Trophoblast cell (in vitro differentiated cells and primary cell): ENCODE data around the gene YY1AP1.
A peak's percentile ranks its signal among the peaks of the same experiment; 100 is the strongest.
"Not testable (repeated sequence)": the region's sequence is repeated elsewhere in the genome, so short reads cannot be mapped to it uniquely, and the experiment has no call there.

Experiments
- DNase-seq, 2 donors: peaks; one replicate each; pipeline ENCODE4 v3.0.0-alpha.2; 2016
- H2AFZ ChIP-seq: 2 replicates; pipeline ENCODE4 v1.6.1; 2013; ENCODE audit warnings: low read length, moderate library complexity, mild to moderate bottlenecking; ENCODE audit not compliant: insufficient read depth, poor library complexity
- H2AK5ac ChIP-seq: 2 replicates; pipeline ENCODE4 v1.6.1; 2013; ENCODE audit warnings: mild to moderate bottlenecking, low read length
- H2BK120ac ChIP-seq: 2 replicates; pipeline ENCODE4 v1.6.1; 2013; ENCODE audit warnings: low read length, mild to moderate bottlenecking, moderate library complexity; ENCODE audit not compliant: insufficient read depth, poor library complexity
- H2BK12ac ChIP-seq: 2 replicates; pipeline ENCODE4 v1.6.1; 2013; ENCODE audit warnings: mild to moderate bottlenecking, low read length, moderate library complexity
- H2BK5ac ChIP-seq: 2 replicates; pipeline ENCODE4 v1.6.1; 2013; ENCODE audit warnings: low read length, low read depth, moderate library complexity, mild to moderate bottlenecking; ENCODE audit not compliant: poor library complexity
- H3K14ac ChIP-seq: 2 replicates; pipeline ENCODE4 v1.6.1; 2013; ENCODE audit warnings: mild to moderate bottlenecking, low read length
- H3K18ac ChIP-seq: 2 replicates; pipeline ENCODE4 v1.6.1; 2013; ENCODE audit warnings: mild to moderate bottlenecking, low read length
- H3K23ac ChIP-seq: 2 replicates; pipeline ENCODE4 v1.6.1; 2013; ENCODE audit warnings: low read length
- H3K27ac ChIP-seq: 2 replicates; pipeline ENCODE4 v1.5.1; 2013; ENCODE audit warnings: low read depth, mild to moderate bottlenecking, inconsistent platforms, low read length, moderate library complexity
- H3K27me3 ChIP-seq: 2 replicates; pipeline ENCODE4 v1.6.1; 2013; ENCODE audit warnings: inconsistent platforms, mild to moderate bottlenecking, low read length, moderate library complexity; ENCODE audit not compliant: insufficient read depth
- H3K36me3 ChIP-seq, 2 experiments: 1 replicate in 1 of 2; 2 replicates in 1 of 2; pipeline ENCODE4 v1.6.1; 2013; ENCODE audit warnings: low read length in 2 of 2, mild to moderate bottlenecking in 2 of 2, moderate library complexity in 1 of 2; ENCODE audit not compliant: insufficient read depth in 2 of 2, control insufficient read depth in 1 of 2
- H3K4ac ChIP-seq: 2 replicates; pipeline ENCODE4 v1.6.1; 2013; ENCODE audit warnings: low read depth, mild to moderate bottlenecking, low read length, moderate library complexity
- H3K4me1 ChIP-seq, 2 experiments: 1 replicate in 1 of 2; 2 replicates in 1 of 2; pipeline ENCODE4 v1.6.1; 2013; ENCODE audit warnings: low read length in 2 of 2, mild to moderate bottlenecking in 2 of 2, moderate library complexity in 1 of 2; ENCODE audit not compliant: insufficient read depth in 2 of 2, control insufficient read depth in 1 of 2
- H3K4me2 ChIP-seq: 2 replicates; pipeline ENCODE4 v1.6.1; 2013; ENCODE audit warnings: inconsistent platforms, mild to moderate bottlenecking, low read length, moderate library complexity
- H3K4me3 ChIP-seq: 2 replicates; pipeline ENCODE4 v1.5.1; 2013; ENCODE audit warnings: mild to moderate bottlenecking, low read depth, low read length, inconsistent platforms
- H3K79me1 ChIP-seq: one replicate; pipeline ENCODE4 v1.6.1; 2013; ENCODE audit warnings: low read length
- H3K79me2 ChIP-seq: 2 replicates; pipeline ENCODE4 v1.6.1; 2013; ENCODE audit warnings: low read length, mild to moderate bottlenecking; ENCODE audit not compliant: control insufficient read depth, insufficient read depth, poor library complexity
- H3K9ac ChIP-seq: 2 replicates; pipeline ENCODE4 v1.6.1; 2013; ENCODE audit warnings: mild to moderate bottlenecking, low read length
- H3K9me3 ChIP-seq: 2 replicates; pipeline ENCODE4 v1.6.1; 2013; ENCODE audit warnings: low read depth, mild to moderate bottlenecking, control low read depth, inconsistent platforms, low read length; ENCODE audit not compliant: insufficient read depth
- H4K12ac ChIP-seq: 2 replicates; pipeline ENCODE4 v1.6.1; 2013; ENCODE audit warnings: low read depth, mild to moderate bottlenecking, low read length, moderate library complexity
- H4K8ac ChIP-seq: 2 replicates; pipeline ENCODE4 v1.6.1; 2013; ENCODE audit warnings: low read depth, mild to moderate bottlenecking, low read length, moderate library complexity
- H4K91ac ChIP-seq: one replicate; pipeline ENCODE4 v1.6.1; 2013; ENCODE audit warnings: low read depth, mild to moderate bottlenecking, low read length, moderate library complexity
- WGBS: extraction: QIAGEN DNeasy Blood & Tissue Kit; methylation state at CpG from one replicate; pipeline ENCODE4 v1.1.7; 2013; ENCODE audit warnings: missing lambda C conversion rate; ENCODE audit not compliant: insufficient read length, insufficient coverage; ENCODE audit errors: extremely low coverage; 5-methylcytosine and 5-hydroxymethylcytosine counted together

YY1AP1 gene

DNA sequence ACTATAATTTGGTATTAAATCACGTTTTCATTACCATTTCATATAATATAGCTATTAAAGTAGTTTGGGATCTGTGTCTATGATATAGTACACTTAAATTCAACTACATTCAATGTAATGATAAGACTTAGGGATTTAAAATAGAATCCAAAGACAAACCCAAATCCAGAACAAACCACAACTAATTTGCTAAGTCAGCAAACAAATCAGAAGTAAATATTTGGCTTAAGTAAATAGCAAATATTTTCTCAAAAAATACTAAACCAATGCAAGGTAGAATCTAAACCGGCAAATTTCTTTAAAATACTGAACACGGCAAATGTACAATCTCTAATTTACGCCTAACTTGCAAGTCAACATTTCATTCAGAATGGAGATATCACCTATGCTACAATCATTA, 16.8 kb downstream of the YY1AP1 start:
- no peak overlapping the region for H3K18ac ChIP-seq
- H2AFZ ChIP-seq: no peak overlapping the region
- H4K8ac ChIP-seq: no peak overlapping the region
- no peaks in the 10 kb centered on the region for H3K4me1 ChIP-seq
- H3K4ac ChIP-seq: no peak overlapping the region
- no peaks in the 10 kb centered on the region for H3K79me1 ChIP-seq
- H3K14ac ChIP-seq: no peak overlapping the region
- H3K27ac ChIP-seq: no peak overlapping the region
- H2BK12ac ChIP-seq: no peak overlapping the region
- H3K79me2 ChIP-seq: no peaks in the 10 kb centered on the region
- no peaks in the 10 kb centered on the region for H3K9me3 ChIP-seq
- H3K9ac ChIP-seq: no peak overlapping the region
- no peak overlapping the region for H2AK5ac ChIP-seq
- peaks cover 44 to 56% of the 10 kb centered on the region in 2 experiments for H3K36me3 ChIP-seq
- no CpG with 5 or more reads among the region's 4 CpGs for WGBS
- H4K91ac ChIP-seq: no peak overlapping the region
- no peak overlapping the region for H2BK5ac ChIP-seq
- no peak overlapping the region for H2BK120ac ChIP-seq
- no peaks in the 10 kb centered on the region for H3K27me3 ChIP-seq
- H3K23ac ChIP-seq: no peak overlapping the region
- DNase-seq: no peak
- no peak overlapping the region for H3K4me2 ChIP-seq
- H4K12ac ChIP-seq: no peak overlapping the region
- H3K4me3 ChIP-seq: no peak overlapping the region

DNA sequence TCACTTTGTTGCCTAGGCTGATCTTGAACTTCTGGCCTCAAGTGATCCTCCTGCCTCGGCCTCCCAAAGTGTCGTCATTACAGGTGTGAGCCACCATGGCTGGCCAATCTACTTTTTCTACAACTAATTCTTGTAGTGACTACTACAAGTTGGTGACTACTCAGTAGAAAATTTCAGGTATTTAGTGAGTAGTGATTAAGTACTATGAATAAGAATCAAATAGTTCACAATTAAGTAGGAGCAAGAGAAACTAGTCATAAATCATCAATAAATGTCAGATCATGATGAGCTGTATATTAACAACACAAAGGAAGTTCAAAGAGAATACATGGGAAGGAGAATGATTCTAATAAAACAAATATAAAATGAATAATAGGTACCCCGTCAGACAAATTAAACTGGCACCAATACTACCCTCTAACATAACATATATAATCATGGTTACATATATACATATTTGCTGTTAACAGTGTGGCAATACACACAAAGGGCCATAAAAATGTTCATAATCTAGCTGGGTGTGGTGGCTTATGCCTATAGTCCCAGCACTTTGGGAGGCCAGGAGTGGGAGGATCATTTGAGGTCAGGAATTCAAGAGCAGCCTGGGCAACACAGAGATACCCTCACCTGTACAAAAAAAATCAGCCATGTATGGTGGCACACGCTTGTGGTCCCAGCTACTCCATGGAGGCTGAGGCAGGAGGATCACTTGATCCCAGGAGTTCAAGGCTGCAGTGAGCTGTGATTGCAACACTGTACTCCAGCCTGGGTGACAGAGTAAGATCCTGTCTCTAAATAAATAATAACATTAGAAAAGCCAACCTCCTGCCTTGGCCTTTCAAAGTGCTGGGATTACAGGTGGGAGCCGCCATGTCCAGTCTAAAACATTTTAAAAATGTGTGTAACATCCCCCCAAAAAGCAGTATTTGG, 19.1 kb downstream of the YY1AP1 start:
- Histone ChIP-seq H2BK120ac (no peak overlapping the region), H4K12ac (no peak overlapping the region), H3K4me1 (no peaks in the 10 kb centered on the region), H3K79me2 (no peaks in the 10 kb centered on the region), H2AK5ac (no peak overlapping the region), H4K8ac (no peak overlapping the region), H3K4me2 (no peak overlapping the region), H3K27me3 (no peaks in the 10 kb centered on the region), H3K9me3 (no peaks in the 10 kb centered on the region), H3K4me3 (no peak overlapping the region), H4K91ac (no peak overlapping the region), H3K36me3 (peaks cover 46 to 55% of the 10 kb centered on the region in 2 experiments), H2BK5ac (no peak overlapping the region), H2BK12ac (no peak overlapping the region), H3K23ac (no peak overlapping the region), H3K14ac (no peak overlapping the region), H2AFZ (no peak overlapping the region), H3K27ac (no peak overlapping the region), H3K79me1 (no peaks in the 10 kb centered on the region), H3K9ac (no peak overlapping the region), H3K4ac (no peak overlapping the region), H3K18ac (no peak overlapping the region)
- DNase-seq: peak; percentile 34 to 61
- WGBS: no CpG with 5 or more reads among the region's 5 CpGs

DNA sequence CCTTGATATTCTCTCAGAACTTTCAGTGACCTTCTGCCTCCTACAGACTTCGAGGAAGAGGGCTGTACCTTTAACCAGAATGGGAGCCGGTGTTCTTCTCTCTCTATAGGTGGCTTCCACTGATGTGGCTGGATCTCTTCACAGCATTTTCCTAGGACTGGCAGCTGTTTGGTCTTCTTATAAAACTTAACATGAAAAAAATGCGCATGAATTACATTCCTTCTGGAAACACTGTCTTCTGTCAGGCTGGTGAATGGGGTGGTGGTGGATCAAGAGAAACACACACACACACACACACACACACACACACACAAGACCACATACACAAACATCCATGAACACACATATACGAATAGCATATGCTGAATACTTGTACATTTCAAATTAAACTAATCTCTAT, 27.3 kb downstream of the YY1AP1 start:
- H3K4me3 ChIP-seq, H2AK5ac ChIP-seq, H4K91ac ChIP-seq, H3K23ac ChIP-seq, H2AFZ ChIP-seq, H3K9me3 ChIP-seq, H3K9ac ChIP-seq, DNase-seq, H3K14ac ChIP-seq, H2BK12ac ChIP-seq, H3K4me1 ChIP-seq, H4K8ac ChIP-seq, H3K79me2 ChIP-seq, H4K12ac ChIP-seq, H3K4ac ChIP-seq, H3K27me3 ChIP-seq, H2BK5ac ChIP-seq, H2BK120ac ChIP-seq, H3K18ac ChIP-seq, H3K4me2 ChIP-seq, H3K79me1 ChIP-seq, H3K27ac ChIP-seq: not testable (repeated sequence)
- WGBS: no CpG with 5 or more reads among the region's 4 CpGs
- peaks cover 46 to 59% of the 10 kb centered on the region in 2 experiments for H3K36me3 ChIP-seq

DNA sequence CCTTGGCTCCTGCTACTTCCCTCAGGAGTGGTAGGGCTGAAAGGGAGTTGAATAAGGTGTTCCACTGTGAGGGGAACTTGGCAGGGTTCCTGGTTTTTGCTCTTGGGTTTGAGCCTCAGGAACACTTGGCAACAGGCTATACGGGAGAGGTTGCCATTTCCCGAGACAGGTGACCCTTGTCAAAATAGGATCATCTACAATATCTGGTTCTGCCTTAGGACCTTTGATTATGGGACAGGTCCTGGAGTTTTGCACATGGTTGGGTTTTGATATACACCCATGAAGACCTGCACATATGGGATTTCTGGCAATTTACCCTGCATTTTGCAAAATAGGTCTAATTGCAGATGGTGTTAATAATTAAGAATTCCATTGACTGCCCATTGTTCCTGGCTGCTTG, 31.1 kb downstream of the YY1AP1 start:
- Histone ChIP-seq H4K91ac (no peak overlapping the region), H3K4me1 (no peaks in the 10 kb centered on the region), H3K4ac (no peak overlapping the region), H2AFZ (no peak overlapping the region), H3K4me3 (no peak overlapping the region), H3K79me1 (no peaks in the 10 kb centered on the region), H3K14ac (no peak overlapping the region), H2BK120ac (no peak overlapping the region), H2BK12ac (no peak overlapping the region), H3K79me2 (no peaks in the 10 kb centered on the region), H2BK5ac (no peak overlapping the region), H3K9ac (no peak overlapping the region), H3K4me2 (no peak overlapping the region), H4K12ac (no peak overlapping the region), H3K23ac (no peak overlapping the region), H4K8ac (no peak overlapping the region), H3K18ac (no peak overlapping the region), H2AK5ac (no peak overlapping the region), H3K27me3 (no peaks in the 10 kb centered on the region), H3K36me3 (peaks cover 19 to 34% of the 10 kb centered on the region in 2 experiments), H3K9me3 (no peaks in the 10 kb centered on the region), H3K27ac (no peak overlapping the region)
- no peak for DNase-seq
- WGBS: no CpG with 5 or more reads among the region's 2 CpGs
